Endothelial cell of umbilical vein (primary cell): Measurements from ENCODE around the gene TSPAN15.

Experiments used
- CTCF ChIP-seq, 2 donors: IDR thresholded peaks; 1 replicate in 1 of 2; 2 replicates in 1 of 2; pipeline ENCODE4 v1.5.1; 2011; ENCODE audit warnings: low read length in 2 of 2, mild to moderate bottlenecking in 2 of 2, moderate library complexity in 2 of 2, control low read depth in 1 of 2, inconsistent platforms in 1 of 2, low read depth in 1 of 2; ENCODE audit not compliant: insufficient read depth in 1 of 2; ENCODE audit errors: extremely low read depth in 1 of 2
- EZH2 ChIP-seq: IDR thresholded peaks from 2 replicates; pipeline ENCODE4 v1.6.1; 2012; ENCODE audit warnings: borderline replicate concordance, low read depth, mild to moderate bottlenecking, moderate library complexity, low read length, inconsistent platforms; ENCODE audit not compliant: severe bottlenecking
- FOS ChIP-seq: IDR thresholded peaks from 2 replicates; pipeline ENCODE4 v1.6.1; 2011; ENCODE audit warnings: mild to moderate bottlenecking, low read length, moderate library complexity, borderline replicate concordance; ENCODE audit not compliant: insufficient read depth
- GATA2 ChIP-seq: IDR thresholded peaks from 2 replicates; pipeline ENCODE4 v1.7.0; 2011; ENCODE audit warnings: low read depth, mild to moderate bottlenecking, moderate library complexity, mixed read lengths, low read length; ENCODE audit not compliant: insufficient read length, insufficient read depth
- JUN ChIP-seq: IDR thresholded peaks from 2 replicates; pipeline ENCODE4 v1.6.1; 2011; ENCODE audit warnings: borderline replicate concordance, low read depth; ENCODE audit not compliant: insufficient read length, insufficient read depth
- MAX ChIP-seq: IDR thresholded peaks from 2 replicates; pipeline ENCODE4 v1.6.1; 2011; ENCODE audit not compliant: insufficient read depth, insufficient read length
- MYC ChIP-seq: IDR thresholded peaks from one replicate; pipeline ENCODE4 v1.6.1; 2011; ENCODE audit warnings: mild to moderate bottlenecking, low read depth, low read length
- POLR2A ChIP-seq: IDR thresholded peaks from 2 replicates; pipeline ENCODE4 v1.6.1; 2012; ENCODE audit warnings: low read depth, mild to moderate bottlenecking, control low read depth, low read length
- POLR2AphosphoS5 ChIP-seq: IDR thresholded peaks from 2 replicates; pipeline ENCODE4 v1.6.1; 2012; ENCODE audit warnings: low read depth, mild to moderate bottlenecking, control low read depth, low read length, moderate library complexity; ENCODE audit not compliant: insufficient read depth

GRCh38 chr10:69474742-69475432 lies 23.6 kb downstream of the TSPAN15 start:
- TF ChIP-seq CTCF (IDR thresholded peaks at IDR 0.05; ENCODE audit: extremely low read depth in 1 of 2, insufficient read depth in 1 of 2, low read depth in 1 of 2, low read length in 2 of 2) (no peak), POLR2A (no peak), MAX (no peak), EZH2 (no peak), POLR2AphosphoS5 (peak; percentile 26), MYC (no peak), FOS (peak; percentile 59), JUN (peak; percentile 36), GATA2 (no peak)
